ENCODE results near the gene MRPL12.

The MRPL12 gene

GRCh38 chr17:81662002-81662401 lies 41.2 kb upstream of the MRPL12 start:
- no peak for TF ChIP-seq CTCF (conservative IDR thresholded peaks at IDR 0.05; ENCODE audit: low read length)
- no peak overlapping the region for H3K4me3 ChIP-seq (ENCODE audit: low read length)
- DNase-seq (ENCODE audit: low read depth), result no peak

- no peak for TF ChIP-seq CTCF (conservative IDR thresholded peaks at IDR 0.05; ENCODE audit: low read length)
- no peak for DNase-seq (ENCODE audit: low read depth)
- H3K4me3 ChIP-seq (ENCODE audit: low read length), result no peak overlapping the region
Observed at GRCh38 chr17:81664051-81664470, 39.1 kb upstream of the MRPL12 start.

GRCh38 chr17:81665205-81666091 lies 37.7 kb upstream of the MRPL12 start:
- H3K4me3 ChIP-seq (ENCODE audit: low read length), result peak overlapping the region; percentile 61
- DNase-seq (ENCODE audit: low read depth), result peak; percentile 21
- no peak for TF ChIP-seq CTCF (conservative IDR thresholded peaks at IDR 0.05; ENCODE audit: low read length)

GRCh38 chr17:81666092-81666341 lies 37.1 kb upstream of the MRPL12 start:
- DNase-seq (ENCODE audit: low read depth), result peak; percentile 18
- peak overlapping the region; percentile 61 for H3K4me3 ChIP-seq (ENCODE audit: low read length)
- TF ChIP-seq CTCF (conservative IDR thresholded peaks at IDR 0.05; ENCODE audit: low read length), result no peak

- peak; percentile 97 for DNase-seq (ENCODE audit: low read depth)
- no peak for TF ChIP-seq CTCF (conservative IDR thresholded peaks at IDR 0.05; ENCODE audit: low read length)
- H3K4me3 ChIP-seq (ENCODE audit: low read length), result peak within 1 kb of the TSS; percentile 61
Observed at GRCh38 chr17:81666342-81667191, 36.6 kb upstream of the MRPL12 start, which contains the start of the genes CCDC137 and OXLD1. Gene CCDC137 (plus strand): TSS chr17:81666737. CDS start chr17:81666767, 30 bp downstream. Gene OXLD1 (minus strand): TSS chr17:81666605. CDS start chr17:81666577, 28 bp downstream.

- no peak for DNase-seq (ENCODE audit: low read depth)
- TF ChIP-seq CTCF (conservative IDR thresholded peaks at IDR 0.05; ENCODE audit: low read length), result no peak
- H3K4me3 ChIP-seq (ENCODE audit: low read length), result no peak overlapping the region
Observed at GRCh38 chr17:81667754-81668153, 35.4 kb upstream of the MRPL12 start.

Measured in AG10803 (cell line).